ENCODE measurements around the gene TEX11.

The TEX11 gene

GRCh38 chrX:70498129-70498528 is 410.4 kb downstream of the TEX11 start:
- TF ChIP-seq CTCF (IDR thresholded peaks at IDR 0.05) = no peak

DNA sequence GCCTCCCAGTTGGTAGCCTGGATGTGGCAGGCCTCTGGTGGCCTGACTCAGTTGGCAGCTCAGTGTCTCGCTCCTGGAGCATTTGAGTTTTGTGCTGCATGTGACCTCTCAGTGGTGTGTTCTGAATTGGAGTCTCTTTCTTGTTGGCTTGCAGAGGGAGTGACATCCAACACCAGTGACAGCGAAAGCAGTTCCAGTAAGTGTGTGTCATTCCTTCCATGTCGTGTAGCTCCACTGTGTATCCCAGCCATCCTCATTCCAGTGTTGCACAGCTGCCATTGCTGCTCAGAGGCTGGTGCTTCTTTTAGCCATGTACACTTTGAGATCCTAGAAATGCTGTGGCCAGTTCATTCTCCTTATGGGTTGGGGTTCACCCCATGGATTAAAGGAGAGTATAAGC is 411.5 kb downstream of the TEX11 start:
- TF ChIP-seq CTCF (IDR thresholded peaks at IDR 0.05) = no peak

DNA sequence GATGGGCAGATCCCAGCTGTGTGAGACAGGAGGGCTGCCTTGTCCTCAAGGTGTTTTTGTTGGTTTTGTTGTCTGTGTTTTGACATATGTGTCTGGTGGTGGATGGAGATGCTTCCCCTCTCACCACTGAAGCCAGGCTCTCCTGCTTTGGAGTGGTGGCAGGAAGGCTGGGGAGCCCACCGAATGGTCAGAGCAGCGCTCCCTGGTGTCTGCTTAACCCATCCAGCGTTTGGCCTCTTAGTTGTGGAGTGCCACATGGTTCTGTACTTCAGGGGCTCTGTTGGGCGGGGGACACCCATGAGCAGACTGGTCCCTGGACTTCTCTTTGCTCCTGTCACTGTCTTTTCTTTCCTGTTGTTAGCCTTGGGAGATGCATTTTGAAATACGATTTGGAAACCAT is 412.0 kb downstream of the TEX11 start:
- TF ChIP-seq CTCF (IDR thresholded peaks at IDR 0.05) = no peak

DNA sequence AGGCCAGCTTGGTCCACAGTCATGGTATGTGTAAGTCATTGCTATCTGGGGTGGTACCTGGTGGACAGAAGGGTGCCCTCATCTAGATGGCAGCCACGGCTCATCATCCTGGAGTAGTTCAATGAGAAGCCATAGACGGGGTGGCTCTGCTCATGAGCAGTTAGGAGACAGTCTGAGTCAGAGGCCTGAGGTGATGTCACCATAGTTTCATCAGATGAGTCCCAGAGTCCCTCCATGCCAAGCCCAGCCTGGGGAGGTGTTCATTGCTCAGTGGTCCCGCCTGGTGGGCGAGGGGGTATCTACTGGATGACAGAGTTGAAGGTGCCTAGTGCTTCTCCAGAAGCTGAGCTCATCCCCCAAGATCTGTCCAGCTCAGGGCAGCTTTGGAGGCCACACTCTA is 414.1 kb downstream of the TEX11 start:
- no peak for TF ChIP-seq CTCF (IDR thresholded peaks at IDR 0.05)

DNA sequence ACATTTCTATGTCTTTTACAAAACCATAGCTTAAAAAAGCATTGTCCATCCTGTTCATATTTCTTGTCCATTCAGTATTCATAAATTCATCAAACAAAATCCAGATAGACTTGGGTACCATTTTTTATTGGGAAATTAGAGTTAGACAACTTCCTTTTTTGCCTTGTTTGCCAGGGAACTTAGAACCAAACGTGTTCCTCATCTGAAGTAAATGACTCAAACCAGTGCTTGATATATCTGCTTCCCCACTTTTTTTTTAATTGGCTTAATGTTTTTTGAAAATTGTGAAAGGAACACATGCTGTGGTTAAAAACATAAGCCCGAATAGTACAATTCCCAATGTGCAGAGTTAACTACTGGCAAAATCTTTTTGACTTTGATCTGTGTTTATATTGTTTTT is 419.7 kb downstream of the TEX11 start:
- no peak for TF ChIP-seq CTCF (IDR thresholded peaks at IDR 0.05)

DNA sequence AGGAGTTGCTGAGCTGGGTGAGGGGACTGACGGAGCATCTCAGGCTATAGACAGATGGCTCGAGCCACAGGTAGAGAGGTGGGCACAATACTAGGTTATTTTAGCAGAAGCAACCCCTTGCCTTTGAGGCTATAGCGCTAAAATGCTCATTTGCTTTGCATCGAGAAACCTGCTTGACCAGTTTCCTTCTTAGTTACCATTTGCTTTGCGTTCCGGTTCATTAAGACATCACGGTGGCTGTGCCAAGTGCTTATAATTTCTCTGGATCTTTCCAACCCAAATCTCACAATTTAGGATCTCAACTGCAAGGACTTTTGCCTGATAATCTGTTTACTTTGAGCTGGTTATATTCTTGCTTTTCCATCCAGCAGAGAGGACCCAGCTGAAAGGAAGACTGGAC is 423.0 kb downstream of the TEX11 start:
- no peak for TF ChIP-seq CTCF (IDR thresholded peaks at IDR 0.05)

- no peak for TF ChIP-seq CTCF (IDR thresholded peaks at IDR 0.05)
Observed at GRCh38 chrX:70482300-70482699, 426.2 kb downstream of the TEX11 start.

GRCh38 chrX:70481471-70482270 is 426.8 kb downstream of the TEX11 start:
- TF ChIP-seq CTCF (IDR thresholded peaks at IDR 0.05) = no peak

Measured in LNCAP (cell line).